Smooth muscle cell of trachea (primary cell): ENCODE measurements around the gene FCRL3. TPM values are rescaled to one million over a fixed set of nuclear protein-coding genes. Genes with fewer than 3 reads are reported as not detected.

ENCODE experiments used
- total RNA-seq: library from RNA; depleted of rRNA; stranded (reverse); fragments of >200 nt; gene quantifications from 2 replicates; pipeline ENCODE4 v1.2.1, GENCODE V29; 2014

FCRL3 gene
- total RNA-seq = not detected in 2 replicates

GRCh38 chr1:157700732-157701131 lies at the start of gene FCRL3:
TSS of gene FCRL3 (minus strand) at chr1:157700769. CDS start at chr1:157700489, 280 bp downstream.

Other genes with a start within 250 kb of the FCRL3 start
- gene FCRL5, start 148.3 kb downstream of the FCRL3 start, total RNA-seq = not detected in 2 replicates
- gene FCRL4, start 102.7 kb downstream of the FCRL3 start, total RNA-seq = not detected in 2 replicates
- not detected in 2 replicates for gene FCRL2, start 76.4 kb upstream of the FCRL3 start, total RNA-seq
- gene FCRL1, start 119.4 kb upstream of the FCRL3 start, total RNA-seq = not detected in 2 replicates
- not detected in 2 replicates for gene CD5L, start 141.0 kb upstream of the FCRL3 start, total RNA-seq